ENCODE data around the gene VPS37C. TPM values are rescaled to one million over a fixed set of nuclear protein-coding genes. Genes with fewer than 3 reads are reported as not detected.

The VPS37C gene
- total RNA-seq, 3 donors from 2014 or later: 9.3 to 20.3 (median 17.1) TPM

DNA sequence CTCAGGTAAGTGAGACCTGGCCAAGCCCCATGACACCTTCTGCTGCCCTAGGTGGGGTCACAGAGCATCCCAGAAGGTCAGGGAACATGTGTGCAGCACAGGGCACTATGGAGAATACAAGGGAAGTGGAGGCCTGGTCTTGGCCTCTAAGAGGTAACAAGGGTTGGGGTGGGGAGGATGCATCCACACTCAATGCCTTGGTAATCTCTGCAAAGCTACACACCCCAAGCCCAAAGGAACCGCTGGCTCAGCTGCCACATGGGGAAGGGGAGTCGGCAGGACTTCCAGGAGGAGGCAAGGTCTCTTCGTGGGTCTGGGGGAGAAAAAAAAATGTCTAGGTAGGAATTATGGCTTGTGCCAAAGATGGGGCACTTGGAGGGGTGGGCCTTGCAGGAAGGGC is 41.7 kb downstream of the VPS37C start:
- Histone ChIP-seq H3K27me3 (no peaks in the 10 kb centered on the region), H3K9me3 (no peaks in the 10 kb centered on the region), H3K27ac (no peak overlapping the region), H3K36me3 (no peaks in the 10 kb centered on the region), H3K4me1 (no peaks in the 10 kb centered on the region), H3K4me3 (no peak overlapping the region)
- intact Hi-C loops (cut with DNase I; ENCODE audit: low total_unique reads): no loop called here
- no peak for TF ChIP-seq POLR2A (IDR thresholded peaks at IDR 0.05)
- TF ChIP-seq, protein P1, sequence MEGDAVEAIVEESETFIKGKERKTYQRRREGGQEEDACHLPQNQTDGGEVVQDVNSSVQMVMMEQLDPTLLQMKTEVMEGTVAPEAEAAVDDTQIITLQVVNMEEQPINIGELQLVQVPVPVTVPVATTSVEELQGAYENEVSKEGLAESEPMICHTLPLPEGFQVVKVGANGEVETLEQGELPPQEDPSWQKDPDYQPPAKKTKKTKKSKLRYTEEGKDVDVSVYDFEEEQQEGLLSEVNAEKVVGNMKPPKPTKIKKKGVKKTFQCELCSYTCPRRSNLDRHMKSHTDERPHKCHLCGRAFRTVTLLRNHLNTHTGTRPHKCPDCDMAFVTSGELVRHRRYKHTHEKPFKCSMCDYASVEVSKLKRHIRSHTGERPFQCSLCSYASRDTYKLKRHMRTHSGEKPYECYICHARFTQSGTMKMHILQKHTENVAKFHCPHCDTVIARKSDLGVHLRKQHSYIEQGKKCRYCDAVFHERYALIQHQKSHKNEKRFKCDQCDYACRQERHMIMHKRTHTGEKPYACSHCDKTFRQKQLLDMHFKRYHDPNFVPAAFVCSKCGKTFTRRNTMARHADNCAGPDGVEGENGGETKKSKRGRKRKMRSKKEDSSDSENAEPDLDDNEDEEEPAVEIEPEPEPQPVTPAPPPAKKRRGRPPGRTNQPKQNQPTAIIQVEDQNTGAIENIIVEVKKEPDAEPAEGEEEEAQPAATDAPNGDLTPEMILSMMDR (IDR thresholded peaks at IDR 0.05): no peak
- TF ChIP-seq POLR2AphosphoS5 (IDR thresholded peaks at IDR 0.05): no peak
- no peak for DNase-seq (ENCODE audit: low spot score in 2 of 2)

DNA sequence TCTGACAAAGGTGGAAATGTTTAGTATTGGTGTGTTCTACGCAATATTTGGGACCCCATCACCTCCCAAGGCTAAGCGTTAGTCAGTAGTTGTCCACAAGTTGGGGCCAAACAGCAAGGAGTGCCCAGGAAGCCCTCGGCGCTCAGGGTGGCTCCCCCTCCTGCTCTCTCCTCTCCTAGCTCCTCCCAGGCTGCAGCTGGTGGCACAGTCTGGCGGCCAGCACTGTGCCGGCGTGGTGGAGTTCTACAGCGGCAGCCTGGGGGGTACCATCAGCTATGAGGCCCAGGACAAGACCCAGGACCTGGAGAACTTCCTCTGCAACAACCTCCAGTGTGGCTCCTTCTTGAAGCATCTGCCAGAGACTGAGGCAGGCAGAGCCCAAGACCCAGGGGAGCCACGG is 42.2 kb downstream of the VPS37C start:
- intact Hi-C loops (cut with DNase I; ENCODE audit: low total_unique reads): no loop called here
- no peak overlapping the region for H3K27ac ChIP-seq
- no peaks in the 10 kb centered on the region for H3K36me3 ChIP-seq
- DNase-seq (ENCODE audit: low spot score in 2 of 2): no peak
- no peaks in the 10 kb centered on the region for H3K9me3 ChIP-seq
- no peaks in the 10 kb centered on the region for H3K4me1 ChIP-seq
- no peak overlapping the region for H3K4me3 ChIP-seq
- H3K27me3 ChIP-seq: no peaks in the 10 kb centered on the region
- TF ChIP-seq POLR2A (IDR thresholded peaks at IDR 0.05) (no peak), POLR2AphosphoS5 (IDR thresholded peaks at IDR 0.05) (no peak)
- TF ChIP-seq, protein P1 (IDR thresholded peaks at IDR 0.05): no peak

DNA sequence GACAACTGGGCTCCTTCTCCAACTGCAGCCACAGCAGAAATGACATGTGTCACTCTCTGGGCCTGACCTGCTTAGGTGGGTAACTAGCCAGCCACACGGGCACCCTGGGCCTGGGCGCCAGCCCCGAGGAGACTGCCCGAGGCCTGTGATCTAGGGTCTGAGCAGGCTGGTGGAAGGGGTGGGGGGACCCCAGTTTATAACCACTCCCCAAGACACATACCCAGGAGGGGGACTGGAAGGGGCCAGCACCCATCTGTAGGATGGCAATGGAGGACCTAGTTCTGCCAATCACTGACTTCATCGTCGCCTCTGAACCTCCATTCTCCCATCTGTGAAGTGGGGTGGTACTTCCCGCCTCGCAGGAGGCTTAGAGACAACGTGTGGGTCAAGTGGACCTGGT is 42.8 kb downstream of the VPS37C start:
- Histone ChIP-seq H3K27ac (no peak overlapping the region), H3K27me3 (no peaks in the 10 kb centered on the region), H3K36me3 (no peaks in the 10 kb centered on the region), H3K4me3 (no peak overlapping the region), H3K9me3 (no peaks in the 10 kb centered on the region), H3K4me1 (no peaks in the 10 kb centered on the region)
- intact Hi-C loops (cut with DNase I; ENCODE audit: low total_unique reads): no loop called here
- DNase-seq (ENCODE audit: low spot score in 2 of 2): no peak
- TF ChIP-seq, protein P1 (IDR thresholded peaks at IDR 0.05): no peak
- no peak for TF ChIP-seq POLR2A (IDR thresholded peaks at IDR 0.05)
- TF ChIP-seq POLR2AphosphoS5 (IDR thresholded peaks at IDR 0.05): no peak

DNA sequence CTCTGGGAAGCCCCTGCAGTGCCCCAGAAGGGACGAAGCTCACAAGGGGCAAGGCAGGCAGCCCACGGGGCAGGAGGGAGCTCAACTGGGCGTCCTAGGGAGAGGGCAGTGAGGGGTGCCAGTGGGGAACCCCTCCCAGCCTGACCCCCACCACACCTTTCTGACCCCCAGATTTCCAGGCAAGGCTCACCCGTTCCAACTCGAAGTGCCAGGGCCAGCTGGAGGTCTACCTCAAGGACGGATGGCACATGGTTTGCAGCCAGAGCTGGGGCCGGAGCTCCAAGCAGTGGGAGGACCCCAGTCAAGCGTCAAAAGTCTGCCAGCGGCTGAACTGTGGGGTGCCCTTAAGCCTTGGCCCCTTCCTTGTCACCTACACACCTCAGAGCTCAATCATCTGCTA is 43.2 kb downstream of the VPS37C start:
- Histone ChIP-seq H3K4me3 (no peak overlapping the region), H3K36me3 (no peaks in the 10 kb centered on the region), H3K27me3 (no peaks in the 10 kb centered on the region), H3K27ac (no peak overlapping the region), H3K9me3 (no peaks in the 10 kb centered on the region), H3K4me1 (no peaks in the 10 kb centered on the region)
- DNase-seq (ENCODE audit: low spot score in 2 of 2): no peak
- intact Hi-C loops (cut with DNase I; ENCODE audit: low total_unique reads): no loop called here
- TF ChIP-seq, protein P1 (IDR thresholded peaks at IDR 0.05): no peak
- TF ChIP-seq POLR2A (IDR thresholded peaks at IDR 0.05) (no peak), POLR2AphosphoS5 (IDR thresholded peaks at IDR 0.05) (no peak)

DNA sequence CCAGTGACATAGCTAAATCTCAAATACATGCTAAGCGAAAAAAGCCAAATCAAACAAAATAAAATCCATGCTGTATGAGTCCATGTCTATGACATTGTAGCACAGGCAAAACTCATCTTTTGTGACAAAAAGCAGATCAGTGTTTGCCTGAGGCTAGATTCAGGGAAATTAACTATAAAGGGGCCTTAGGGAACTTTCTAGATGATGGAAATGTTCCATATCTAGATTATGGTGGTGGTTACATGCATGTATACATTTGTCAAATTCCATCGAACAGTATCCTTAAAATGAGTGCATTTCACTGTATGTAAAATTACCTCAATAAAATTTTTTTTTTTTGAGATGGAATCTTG is 44.1 kb downstream of the VPS37C start:
- Histone ChIP-seq H3K9me3 (no peaks in the 10 kb centered on the region), H3K4me1 (no peaks in the 10 kb centered on the region), H3K4me3 (no peak overlapping the region), H3K27me3 (no peaks in the 10 kb centered on the region), H3K27ac (no peak overlapping the region), H3K36me3 (no peaks in the 10 kb centered on the region)
- TF ChIP-seq, protein P1 (IDR thresholded peaks at IDR 0.05): no peak
- TF ChIP-seq POLR2A (IDR thresholded peaks at IDR 0.05) (no peak), POLR2AphosphoS5 (IDR thresholded peaks at IDR 0.05) (no peak)
- intact Hi-C loops (cut with DNase I; ENCODE audit: low total_unique reads): no loop called here
- no peak for DNase-seq (ENCODE audit: low spot score in 2 of 2)

All from breast epithelium (tissue), 4 donors.